A673 (cell line): ENCODE data around the gene MAPK4. TPM values are rescaled to one million over a fixed set of nuclear protein-coding genes. Genes with fewer than 3 reads are reported as not detected.
"Not testable (repeated sequence)": the region's sequence is repeated elsewhere in the genome, so short reads cannot be mapped to it uniquely, and the experiment has no call there.

Experiments
- BruUV-seq: library from RNA; stranded (reverse); fragments of 400-500 nt; replicated peaks from 2 replicates; lab custom pipeline; 2021; lab: Mats Ljungman, UMichigan
- CTCF ChIA-PET: fragments of 300-600 bp; sonication (Branson Sonifier 250); formaldehyde crosslinking; loops from one replicate; lab custom pipeline; 2022; ENCODE audit warnings: antibody characterized with exemption; lab: Charles Lee
- POLR2A ChIA-PET: fragments of 300-600 bp; sonication (Branson Sonifier 250); formaldehyde crosslinking; loops from one replicate; lab custom pipeline; 2022; ENCODE audit warnings: antibody characterized with exemption; ENCODE audit not compliant: low non-redundant PET; lab: Charles Lee
- DNase-seq: peaks from one replicate; pipeline ENCODE4 v3.0.0-alpha.2; 2015; ENCODE audit warnings: low spot score
- H3K27ac ChIP-seq: fragments of 200-600 bp; sonication (generic); 2 replicates; pipeline ENCODE4 v1.5.1; 2016; ENCODE audit warnings: mixed run types, low read depth, mild to moderate bottlenecking, mixed read lengths, antibody characterized with exemption, low read length; ENCODE audit not compliant: poor library complexity, severe bottlenecking
- H3K27me3 ChIP-seq: fragments of 200-600 bp; sonication (generic); replicated peaks from 2 replicates; pipeline ENCODE4 v1.6.1; 2017; ENCODE audit warnings: mixed run types, low read depth, mild to moderate bottlenecking, mixed read lengths, antibody characterized with exemption, low read length; ENCODE audit not compliant: insufficient read depth, poor library complexity
- H3K36me3 ChIP-seq: fragments of 200-600 bp; sonication (generic); 2 replicates; pipeline ENCODE4 v1.6.1; 2016; ENCODE audit warnings: mixed run types, mild to moderate bottlenecking, mixed read lengths, antibody characterized with exemption, low read length; ENCODE audit not compliant: insufficient read depth, poor library complexity, severe bottlenecking
- H3K4me1 ChIP-seq: fragments of 200-600 bp; sonication (generic); 2 replicates; pipeline ENCODE4 v1.6.1; 2017; ENCODE audit warnings: mixed run types, mild to moderate bottlenecking, mixed read lengths, antibody characterized with exemption, low read length; ENCODE audit not compliant: insufficient read depth, poor library complexity, severe bottlenecking
- H3K4me3 ChIP-seq: fragments of 200-600 bp; sonication (generic); 2 replicates; pipeline ENCODE4 v1.5.1; 2016; ENCODE audit warnings: low read depth, mixed run types, mild to moderate bottlenecking, mixed read lengths, low read length; ENCODE audit not compliant: poor library complexity, severe bottlenecking
- H3K9me3 ChIP-seq: fragments of 200-600 bp; sonication (generic); 2 replicates; pipeline ENCODE4 v1.6.1; 2016; ENCODE audit warnings: mixed run types, low read depth, mild to moderate bottlenecking, mixed read lengths, antibody characterized with exemption, low read length; ENCODE audit not compliant: poor library complexity, severe bottlenecking
- EZH2 ChIP-seq: fragments of 200-600 bp; sonication (generic); IDR thresholded peaks from 2 replicates; pipeline ENCODE4 v1.6.1; 2017; ENCODE audit warnings: borderline replicate concordance, low read depth, mild to moderate bottlenecking, mixed read lengths, antibody characterized with exemption, low read length; ENCODE audit not compliant: poor library complexity, severe bottlenecking
- intact Hi-C: fragments of 100-400 bp; cut with micrococcal nuclease; formaldehyde crosslinking; loops from one replicate; pipeline ENCODE4 v1.10.0; 2022; ENCODE audit not compliant: unreplicated experiment
- total RNA-seq: library from RNA; stranded (reverse); gene quantifications from 2 replicates; pipeline ENCODE4 v1.2.3, GENCODE V29; 2021
- TF ChIP-seq, protein P1 (sequence below): fragments of 300-800, 200-600 bp; sonication (generic); conservative IDR thresholded peaks from 2 replicates; pipeline ENCODE4 v1.5.1; 2017; ENCODE audit warnings: low read depth, mild to moderate bottlenecking, antibody characterized with exemption, low read length, moderate library complexity, mixed read lengths

MAPK4 gene
- total RNA-seq, 1 experiment from 2014 or later, result 0.62 TPM

DNA sequence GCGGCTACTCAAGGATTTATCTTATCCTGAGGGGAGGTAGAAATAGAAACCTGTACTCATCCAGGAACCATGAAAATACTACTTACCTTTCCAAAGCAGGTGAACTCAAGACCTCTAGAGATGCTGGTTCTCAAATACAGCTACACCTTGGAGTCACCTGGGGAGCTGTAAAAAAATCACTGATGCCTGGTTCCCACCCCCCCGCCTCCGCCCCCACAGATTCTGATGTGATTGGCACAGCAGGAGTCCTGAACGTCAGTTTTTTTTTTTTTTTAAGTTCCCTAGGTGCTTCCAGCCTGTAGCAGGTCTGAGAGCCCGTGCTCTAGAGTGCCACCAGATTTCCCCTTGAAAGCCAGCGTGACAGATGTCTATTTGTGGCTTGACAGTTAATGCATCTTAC is 146.3 kb downstream of the MAPK4 start:
- no peaks in the 10 kb centered on the region for H3K27me3 ChIP-seq
- no peaks in the 10 kb centered on the region for H3K36me3 ChIP-seq
- H3K9me3 ChIP-seq, result no peaks in the 10 kb centered on the region
- BruUV-seq, result no TSS peak
- no peak overlapping the region for H3K4me3 ChIP-seq
- TF ChIP-seq, protein P1, sequence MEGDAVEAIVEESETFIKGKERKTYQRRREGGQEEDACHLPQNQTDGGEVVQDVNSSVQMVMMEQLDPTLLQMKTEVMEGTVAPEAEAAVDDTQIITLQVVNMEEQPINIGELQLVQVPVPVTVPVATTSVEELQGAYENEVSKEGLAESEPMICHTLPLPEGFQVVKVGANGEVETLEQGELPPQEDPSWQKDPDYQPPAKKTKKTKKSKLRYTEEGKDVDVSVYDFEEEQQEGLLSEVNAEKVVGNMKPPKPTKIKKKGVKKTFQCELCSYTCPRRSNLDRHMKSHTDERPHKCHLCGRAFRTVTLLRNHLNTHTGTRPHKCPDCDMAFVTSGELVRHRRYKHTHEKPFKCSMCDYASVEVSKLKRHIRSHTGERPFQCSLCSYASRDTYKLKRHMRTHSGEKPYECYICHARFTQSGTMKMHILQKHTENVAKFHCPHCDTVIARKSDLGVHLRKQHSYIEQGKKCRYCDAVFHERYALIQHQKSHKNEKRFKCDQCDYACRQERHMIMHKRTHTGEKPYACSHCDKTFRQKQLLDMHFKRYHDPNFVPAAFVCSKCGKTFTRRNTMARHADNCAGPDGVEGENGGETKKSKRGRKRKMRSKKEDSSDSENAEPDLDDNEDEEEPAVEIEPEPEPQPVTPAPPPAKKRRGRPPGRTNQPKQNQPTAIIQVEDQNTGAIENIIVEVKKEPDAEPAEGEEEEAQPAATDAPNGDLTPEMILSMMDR, result no peak
- TF ChIP-seq EZH2, result no peak
- CTCF ChIA-PET, result no interaction called here
- POLR2A ChIA-PET, result no interaction called here
- intact Hi-C loops, result no loop called here
- no peak for DNase-seq
- H3K27ac ChIP-seq, result no peak overlapping the region
- H3K4me1 ChIP-seq, result no peaks in the 10 kb centered on the region

GRCh38 chr18:50706651-50707050 is 146.8 kb downstream of the MAPK4 start:
- TF ChIP-seq, protein P1, result no peak
- POLR2A ChIA-PET, result no interaction called here
- Histone ChIP-seq H3K9me3 (no peaks in the 10 kb centered on the region), H3K27ac (no peak overlapping the region), H3K4me1 (no peaks in the 10 kb centered on the region), H3K4me3 (no peak overlapping the region), H3K36me3 (no peaks in the 10 kb centered on the region), H3K27me3 (no peaks in the 10 kb centered on the region)
- CTCF ChIA-PET, result no interaction called here
- intact Hi-C loops, result no loop called here
- DNase-seq, result no peak
- BruUV-seq, result no TSS peak

DNA sequence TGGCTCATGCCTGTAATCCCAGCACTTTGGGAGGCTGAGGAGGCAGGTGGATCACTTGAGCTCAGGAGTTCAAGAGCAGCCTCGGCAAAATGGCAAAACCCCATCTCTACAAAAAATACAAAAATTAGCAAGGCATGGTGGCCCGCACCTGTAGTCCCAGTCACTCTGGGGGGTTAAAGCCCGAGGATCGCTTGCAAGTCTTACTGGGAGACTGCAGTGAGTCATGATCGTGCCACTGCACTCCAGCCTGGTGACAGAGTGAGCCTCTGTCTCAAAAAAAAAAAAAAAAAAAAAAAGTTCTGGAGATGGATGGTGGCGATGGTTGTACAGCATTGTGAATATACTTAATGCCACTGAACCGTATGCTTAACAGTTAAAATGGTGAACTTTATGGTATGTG is 147.4 kb downstream of the MAPK4 start:
- CTCF ChIA-PET, result not testable (repeated sequence)

GRCh38 chr18:50707855-50708469 is 148.1 kb downstream of the MAPK4 start:
- intact Hi-C loops, result no loop called here
- no TSS peak for BruUV-seq
- no peaks in the 10 kb centered on the region for H3K9me3 ChIP-seq
- H3K27ac ChIP-seq, result no peak overlapping the region
- H3K4me1 ChIP-seq, result no peaks in the 10 kb centered on the region
- POLR2A ChIA-PET, result interaction anchor here (0.6 kb wide), 1 partner anchor 1189 kb away, joined by 3 read pairs; no protein-coding TSS in a partner anchor
- H3K36me3 ChIP-seq, result no peaks in the 10 kb centered on the region
- no peak for DNase-seq
- CTCF ChIA-PET, result no interaction called here
- H3K4me3 ChIP-seq, result no peak overlapping the region
- TF ChIP-seq, protein P1, result no peak
- TF ChIP-seq EZH2, result no peak
- H3K27me3 ChIP-seq, result no peaks in the 10 kb centered on the region

More for the DNA sequence above, 147.4 kb downstream of the MAPK4 start:
- H3K27ac ChIP-seq, H3K36me3 ChIP-seq, intact Hi-C loops, H3K9me3 ChIP-seq, BruUV-seq, DNase-seq, H3K4me3 ChIP-seq, H3K27me3 ChIP-seq, H3K4me1 ChIP-seq: not testable (repeated sequence)
- POLR2A ChIA-PET, result interaction anchor here (0.6 kb wide), 1 partner anchor 1188 kb away, joined by 3 read pairs; no protein-coding TSS in a partner anchor
